ENCODE results near the gene RBAK.
"Not testable (repeated sequence)": the region's sequence is repeated elsewhere in the genome, so short reads cannot be mapped to it uniquely, and the experiment has no call there.

RBAK gene

DNA sequence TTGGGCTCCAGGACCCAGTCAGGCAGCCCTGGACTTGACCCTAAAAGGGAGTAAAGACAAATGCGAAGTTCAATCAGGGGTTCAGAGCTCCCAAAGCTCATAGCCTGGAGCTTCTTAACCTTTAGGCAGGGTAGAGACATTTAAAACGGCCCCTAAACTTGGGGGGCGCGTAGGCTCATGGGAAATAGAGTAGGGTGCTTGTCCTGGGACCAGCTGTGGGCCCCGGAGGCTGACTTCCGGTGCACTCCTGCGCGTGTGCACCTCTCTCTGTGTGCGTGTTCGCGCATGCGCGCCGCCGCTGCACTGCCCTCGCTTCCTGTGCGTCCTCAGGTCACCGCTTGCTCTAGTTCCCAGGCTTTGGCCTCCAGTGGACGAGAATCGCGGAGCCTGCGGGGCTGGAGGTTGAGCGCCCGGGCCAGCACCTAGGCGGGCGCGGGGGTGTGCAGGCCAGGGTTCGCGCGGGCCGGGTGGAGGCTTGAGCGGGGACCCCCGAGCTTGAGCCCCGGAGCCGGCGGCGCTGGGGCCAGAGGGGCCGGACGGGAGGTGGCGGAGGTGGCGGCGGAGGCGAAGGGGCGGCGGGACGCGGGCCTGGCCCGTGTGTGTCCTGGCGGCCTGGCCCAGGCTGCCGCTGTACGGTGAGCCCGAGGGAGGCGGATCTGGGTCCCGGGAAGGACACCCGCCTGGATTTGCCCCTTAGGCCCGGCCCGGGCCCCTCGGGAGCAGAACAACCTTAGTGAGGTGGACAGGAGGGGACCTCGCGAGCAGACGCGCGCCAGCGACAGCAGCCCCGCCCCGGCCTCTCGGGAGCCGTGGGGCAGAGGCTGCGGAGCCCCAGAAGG, at the start of gene RBAK:
TSS of gene RBAK (plus strand) at position 303 of the 839 bp plus-strand sequence. CDS start 2,217 bp downstream, outside the sequence.
- H3K9me3 Mint-ChIP-seq: peaks cover 7% of the 10 kb centered on the region
- H3K4me3 Mint-ChIP-seq: peak within 1 kb of the TSS; percentile 94
- peaks cover 38% of the 10 kb centered on the region for H3K4me1 Mint-ChIP-seq (ENCODE audit: low read depth)
- peak; percentile 90 for DNase-seq
- peak within 1 kb of the TSS; percentile 93 for H3K27ac Mint-ChIP-seq
- H3K27me3 Mint-ChIP-seq: no peaks in the 10 kb centered on the region
- peaks cover 50% of the 10 kb centered on the region for H3K36me3 Mint-ChIP-seq (ENCODE audit: low read depth)

DNA sequence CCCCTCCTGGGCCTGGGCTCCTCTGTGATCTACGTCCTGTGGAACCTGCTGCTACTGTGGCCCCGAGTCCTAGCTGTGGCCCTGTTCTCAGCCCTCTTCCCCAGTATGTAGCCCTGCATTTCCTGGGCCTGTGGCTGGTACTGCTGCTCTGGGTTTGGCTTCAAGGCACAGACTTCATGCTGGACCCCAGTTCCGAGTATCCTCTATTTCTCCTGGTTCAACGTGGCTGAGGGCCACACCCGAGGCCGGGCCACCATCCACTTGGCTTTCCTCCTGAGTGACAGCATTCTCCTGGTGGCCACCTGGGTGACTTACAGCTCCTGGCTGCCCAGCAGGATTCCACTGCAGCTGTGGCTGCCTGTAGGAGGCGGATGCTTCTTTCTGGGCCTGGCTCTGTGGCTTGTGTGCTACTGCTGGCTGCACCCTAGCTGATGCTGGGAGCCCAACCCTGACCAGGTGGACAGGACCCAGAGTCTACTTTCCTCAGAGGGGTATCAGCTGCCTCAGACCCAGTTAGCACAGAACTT, 48.9 kb upstream of the RBAK start:
- DNase-seq: no peak
- H3K27ac Mint-ChIP-seq: no peak overlapping the region
- H3K27me3 Mint-ChIP-seq: no peaks in the 10 kb centered on the region
- peaks cover 13% of the 10 kb centered on the region for H3K4me1 Mint-ChIP-seq (ENCODE audit: low read depth)
- H3K36me3 Mint-ChIP-seq (ENCODE audit: low read depth): peaks cover 93% of the 10 kb centered on the region
- no peak overlapping the region for H3K4me3 Mint-ChIP-seq
- no peaks in the 10 kb centered on the region for H3K9me3 Mint-ChIP-seq

DNA sequence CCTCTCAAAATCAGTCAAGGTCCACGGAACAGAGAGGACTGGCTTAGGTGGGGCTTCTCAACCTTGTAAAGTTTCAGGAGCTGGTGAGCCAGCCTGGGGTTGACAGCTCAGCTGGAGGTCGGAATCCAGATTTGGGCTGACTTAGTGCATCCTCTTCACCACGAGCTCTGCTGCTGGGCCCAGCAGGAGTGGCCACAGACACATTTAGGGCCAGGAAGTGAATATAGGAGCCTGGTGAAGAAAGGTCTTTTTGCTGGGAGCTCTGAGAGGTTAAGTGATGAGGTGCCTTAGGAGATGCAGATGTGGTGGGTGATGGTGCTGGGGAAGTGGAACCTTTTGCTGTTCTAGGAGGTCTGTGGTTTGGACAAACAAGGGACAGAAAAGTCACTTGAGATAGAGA, 47.4 kb upstream of the RBAK start:
- Mint-ChIP-seq H3K4me1 (ENCODE audit: low read depth) (peaks cover 13% of the 10 kb centered on the region), H3K36me3 (ENCODE audit: low read depth) (peaks cover 91% of the 10 kb centered on the region), H3K27me3 (no peaks in the 10 kb centered on the region), H3K27ac (peak overlapping the region; percentile 53), H3K9me3 (no peaks in the 10 kb centered on the region), H3K4me3 (no peak overlapping the region)
- no peak for DNase-seq

DNA sequence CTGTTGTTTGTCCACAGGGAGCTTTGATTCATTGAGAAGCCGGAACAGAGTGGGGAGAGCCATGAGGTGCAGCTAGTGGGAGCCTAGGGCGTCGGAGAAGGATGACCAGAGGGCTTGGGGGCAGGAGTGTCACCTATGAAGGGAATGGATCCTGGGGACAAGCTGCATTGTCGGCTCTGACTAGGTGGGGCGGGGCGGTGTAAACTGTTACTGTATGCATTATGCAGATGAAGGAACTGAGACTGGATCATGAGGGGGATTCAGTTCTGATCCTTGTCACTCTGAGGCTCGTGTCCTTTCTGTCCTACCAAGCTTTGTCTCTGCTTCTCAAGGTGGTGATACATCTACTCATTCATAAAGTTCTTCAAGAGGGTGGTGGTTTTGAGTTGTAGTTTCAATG, 46.8 kb upstream of the RBAK start:
- no peaks in the 10 kb centered on the region for H3K9me3 Mint-ChIP-seq
- no peak for DNase-seq
- H3K27ac Mint-ChIP-seq: peak overlapping the region; percentile 60
- no peak overlapping the region for H3K4me3 Mint-ChIP-seq
- peaks cover 89% of the 10 kb centered on the region for H3K36me3 Mint-ChIP-seq (ENCODE audit: low read depth)
- H3K27me3 Mint-ChIP-seq: no peaks in the 10 kb centered on the region
- H3K4me1 Mint-ChIP-seq (ENCODE audit: low read depth): peaks cover 13% of the 10 kb centered on the region

DNA sequence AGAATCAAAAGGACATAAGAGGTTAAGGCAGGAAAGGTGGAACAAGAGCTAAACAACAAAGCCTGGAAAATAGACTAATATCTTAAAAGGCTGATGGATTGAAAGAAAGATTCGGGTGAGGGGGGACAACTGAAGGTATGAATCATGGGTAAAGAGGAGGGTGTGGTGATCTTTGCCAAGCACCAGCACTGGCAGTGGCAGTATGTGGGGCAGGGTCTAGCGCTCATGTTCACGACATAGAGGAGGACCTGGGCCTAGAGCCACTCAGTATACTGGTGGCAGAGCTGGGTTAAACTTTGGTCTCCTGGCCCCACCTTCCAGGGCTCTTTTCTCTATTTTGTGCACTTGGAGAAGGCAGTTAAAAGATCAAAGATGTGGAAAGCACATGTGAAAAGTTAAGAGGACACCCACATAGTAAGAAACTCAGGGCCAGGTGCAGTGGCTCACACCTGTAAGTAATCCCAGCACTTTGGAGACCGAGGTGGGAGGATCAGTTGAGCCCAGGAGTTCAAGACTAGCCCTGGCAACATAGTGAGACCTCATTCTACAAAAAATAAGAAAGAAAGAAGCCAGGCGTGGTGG, 46.2 kb upstream of the RBAK start:
- no peak for DNase-seq
- peaks cover 88% of the 10 kb centered on the region for H3K36me3 Mint-ChIP-seq (ENCODE audit: low read depth)
- peak overlapping the region; percentile 60 for H3K27ac Mint-ChIP-seq
- H3K27me3 Mint-ChIP-seq: no peaks in the 10 kb centered on the region
- peaks cover 13% of the 10 kb centered on the region for H3K4me1 Mint-ChIP-seq (ENCODE audit: low read depth)
- no peak overlapping the region for H3K4me3 Mint-ChIP-seq
- H3K9me3 Mint-ChIP-seq: no peaks in the 10 kb centered on the region

DNA sequence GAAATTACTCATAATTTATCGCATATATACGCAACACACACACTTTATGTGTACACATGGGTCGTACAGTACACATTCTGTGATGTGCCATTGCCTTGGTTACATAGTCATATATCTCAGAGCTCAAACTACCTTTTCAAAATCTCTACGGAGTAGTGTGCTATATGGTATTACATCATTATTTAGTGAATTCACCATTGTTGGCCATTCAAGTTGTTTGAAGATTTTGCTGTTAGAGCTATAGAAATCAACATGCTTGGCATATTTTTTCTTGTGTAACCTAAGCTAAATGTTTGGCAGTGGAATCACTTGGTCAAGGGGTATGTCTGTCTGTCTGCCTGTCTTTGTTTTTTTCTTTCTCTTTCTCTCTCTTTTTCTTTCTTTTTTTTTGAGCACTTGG, 44.7 kb upstream of the RBAK start:
- no peaks in the 10 kb centered on the region for H3K27me3 Mint-ChIP-seq
- peaks cover 13% of the 10 kb centered on the region for H3K4me1 Mint-ChIP-seq (ENCODE audit: low read depth)
- H3K36me3 Mint-ChIP-seq (ENCODE audit: low read depth): peaks cover 87% of the 10 kb centered on the region
- H3K9me3 Mint-ChIP-seq: no peaks in the 10 kb centered on the region
- peak overlapping the region; percentile 55 for H3K27ac Mint-ChIP-seq
- no peak for DNase-seq
- no peak overlapping the region for H3K4me3 Mint-ChIP-seq

DNA sequence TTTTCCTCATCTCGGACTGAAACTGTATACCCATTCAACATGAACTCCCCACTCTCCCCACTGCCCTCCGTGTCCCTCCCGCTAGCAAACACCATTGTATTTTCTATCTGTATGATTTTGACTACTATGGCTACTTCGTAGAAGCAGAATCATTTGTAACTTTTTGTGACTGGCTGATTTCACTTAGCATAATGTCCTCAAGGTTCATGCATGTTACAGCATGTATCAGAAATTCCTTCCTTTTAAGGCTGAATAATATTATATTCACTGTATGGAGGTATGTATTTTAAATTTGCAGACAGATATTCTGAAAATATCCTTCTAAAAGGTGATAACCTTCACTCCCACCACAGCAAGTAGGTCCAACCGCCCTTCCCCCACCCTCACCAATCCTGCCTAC, 43.7 kb upstream of the RBAK start:
- no peak overlapping the region for H3K27ac Mint-ChIP-seq
- peaks cover 79% of the 10 kb centered on the region for H3K36me3 Mint-ChIP-seq (ENCODE audit: low read depth)

DNA sequence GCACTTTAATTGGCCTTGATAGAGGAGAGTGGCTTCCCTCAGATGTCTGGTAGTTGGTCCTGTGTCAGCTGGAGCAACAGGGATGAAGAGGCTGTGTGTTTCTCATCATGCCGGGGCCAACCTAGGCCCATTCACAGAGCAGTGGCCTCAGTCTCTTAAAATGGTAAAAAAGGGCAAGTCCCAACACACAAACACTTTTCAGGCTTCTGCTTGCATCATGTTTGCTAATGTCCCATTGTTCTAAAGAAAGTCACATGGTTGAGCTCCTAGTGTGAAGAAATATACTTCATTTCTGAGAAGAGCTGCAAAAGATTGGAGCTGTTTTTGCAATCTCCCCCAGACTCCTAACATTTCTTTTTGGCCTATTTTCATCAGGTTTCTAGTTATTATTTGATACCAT, 40.6 kb upstream of the RBAK start:
- Mint-ChIP-seq H3K9me3 (peaks cover 5% of the 10 kb centered on the region), H3K4me1 (ENCODE audit: low read depth) (no peaks in the 10 kb centered on the region), H3K36me3 (ENCODE audit: low read depth) (peaks cover 78% of the 10 kb centered on the region), H3K27ac (no peak overlapping the region), H3K27me3 (no peaks in the 10 kb centered on the region), H3K4me3 (no peak overlapping the region)
- DNase-seq: no peak

More for the DNA sequence above, 43.7 kb upstream of the RBAK start:
- Mint-ChIP-seq H3K27me3 (no peaks in the 10 kb centered on the region), H3K4me1 (ENCODE audit: low read depth) (peaks cover 13% of the 10 kb centered on the region), H3K4me3 (no peak overlapping the region), H3K9me3 (no peaks in the 10 kb centered on the region)
- no peak for DNase-seq

DNA sequence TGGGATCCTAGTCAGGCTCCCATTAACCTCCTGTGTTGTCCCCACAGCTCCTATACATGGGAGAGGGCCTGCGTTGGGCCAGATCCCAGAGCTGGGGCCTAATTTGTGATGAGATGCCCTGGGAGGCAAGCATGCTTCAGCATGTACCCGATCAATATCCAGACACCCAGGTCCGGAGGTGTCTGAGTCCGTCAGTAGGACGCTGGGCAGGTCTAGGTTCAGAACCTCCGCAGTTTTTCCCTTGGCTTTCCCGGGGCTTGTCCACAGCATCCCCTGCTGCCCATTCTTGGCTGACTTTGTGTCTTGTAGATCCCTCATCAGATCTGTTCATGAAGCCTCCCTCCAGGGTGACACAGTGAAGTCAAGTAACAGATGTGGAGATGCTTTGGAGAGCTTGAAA, 32.7 kb upstream of the RBAK start:
- Mint-ChIP-seq H3K27ac (no peak overlapping the region), H3K9me3 (peaks cover 7% of the 10 kb centered on the region), H3K36me3 (ENCODE audit: low read depth) (peaks cover 65% of the 10 kb centered on the region)

DNA sequence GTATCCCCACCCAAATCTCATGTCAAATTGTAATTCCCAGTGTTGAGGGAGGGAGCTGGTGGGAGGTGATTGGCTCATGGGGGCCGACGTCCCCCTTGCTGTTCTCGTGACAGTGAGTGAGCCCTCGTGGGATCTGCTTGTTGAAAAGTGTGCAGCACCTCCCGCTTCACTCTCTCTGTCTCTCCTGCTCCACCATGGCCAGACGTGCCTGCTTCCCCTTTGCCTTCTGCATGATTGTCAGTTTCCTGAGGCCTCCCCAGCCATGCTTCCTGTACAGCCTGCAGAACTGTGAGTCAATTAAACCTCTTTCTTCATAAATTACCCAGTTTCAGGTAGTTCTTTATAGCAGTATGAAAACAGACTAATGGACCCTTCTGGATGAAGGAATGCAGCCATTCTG, 29.7 kb upstream of the RBAK start:
- H3K4me3 Mint-ChIP-seq; H3K4me1 Mint-ChIP-seq (ENCODE audit: low read depth); H3K27me3 Mint-ChIP-seq; H3K27ac Mint-ChIP-seq; H3K9me3 Mint-ChIP-seq; DNase-seq: not testable (repeated sequence)
- peaks cover 59% of the 10 kb centered on the region for H3K36me3 Mint-ChIP-seq (ENCODE audit: low read depth)

More for the DNA sequence above, 32.7 kb upstream of the RBAK start:
- no peak for DNase-seq
- H3K4me3 Mint-ChIP-seq: no peak overlapping the region
- no peaks in the 10 kb centered on the region for H3K27me3 Mint-ChIP-seq
- H3K4me1 Mint-ChIP-seq (ENCODE audit: low read depth): no peaks in the 10 kb centered on the region

DNA sequence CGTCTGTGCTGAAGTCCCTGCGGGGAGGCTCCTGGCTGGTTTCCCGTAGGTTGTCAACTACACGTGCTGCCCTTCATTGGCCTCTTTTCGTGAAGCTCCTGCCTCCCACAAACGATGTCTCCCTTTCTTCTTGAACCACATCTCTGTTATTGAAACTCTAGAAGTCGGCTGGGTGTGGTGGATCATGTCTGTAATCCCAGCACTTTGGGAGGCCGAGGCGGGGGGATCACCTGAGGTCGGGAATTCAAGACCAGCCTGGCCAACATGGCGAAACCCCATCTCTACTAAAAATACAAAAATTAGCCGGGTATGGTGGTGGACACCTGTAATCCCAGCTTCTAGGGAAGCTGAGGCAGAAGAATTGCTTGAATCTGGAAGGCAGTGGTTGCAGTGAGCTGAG, 28.0 kb upstream of the RBAK start:
- not testable (repeated sequence) for H3K4me1 Mint-ChIP-seq (ENCODE audit: low read depth)

DNA sequence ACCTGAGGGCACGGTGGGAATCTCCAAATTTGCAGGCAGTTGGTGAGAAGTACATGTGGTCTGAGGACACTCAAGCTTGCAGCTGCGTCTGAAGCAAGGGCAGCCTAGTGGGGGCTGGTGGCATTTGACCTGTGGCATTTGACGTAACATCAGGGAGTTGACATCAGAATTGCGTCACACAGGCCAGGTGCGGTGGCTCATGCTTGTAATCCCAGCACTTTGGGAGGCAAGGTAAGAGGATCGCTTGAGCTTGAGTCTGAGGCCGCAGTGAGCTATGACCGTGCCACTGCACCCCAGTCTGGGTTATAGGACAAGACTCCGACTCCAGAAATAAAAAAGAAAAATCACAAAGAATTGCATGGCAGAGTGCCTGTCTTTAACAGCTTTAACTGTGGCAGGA, 25.6 kb upstream of the RBAK start:
- no peak overlapping the region for H3K4me3 Mint-ChIP-seq

More for the DNA sequence above, 28.0 kb upstream of the RBAK start:
- DNase-seq, H3K9me3 Mint-ChIP-seq, H3K4me3 Mint-ChIP-seq, H3K27ac Mint-ChIP-seq, H3K27me3 Mint-ChIP-seq: not testable (repeated sequence)
- peaks cover 55% of the 10 kb centered on the region for H3K36me3 Mint-ChIP-seq (ENCODE audit: low read depth)

DNA sequence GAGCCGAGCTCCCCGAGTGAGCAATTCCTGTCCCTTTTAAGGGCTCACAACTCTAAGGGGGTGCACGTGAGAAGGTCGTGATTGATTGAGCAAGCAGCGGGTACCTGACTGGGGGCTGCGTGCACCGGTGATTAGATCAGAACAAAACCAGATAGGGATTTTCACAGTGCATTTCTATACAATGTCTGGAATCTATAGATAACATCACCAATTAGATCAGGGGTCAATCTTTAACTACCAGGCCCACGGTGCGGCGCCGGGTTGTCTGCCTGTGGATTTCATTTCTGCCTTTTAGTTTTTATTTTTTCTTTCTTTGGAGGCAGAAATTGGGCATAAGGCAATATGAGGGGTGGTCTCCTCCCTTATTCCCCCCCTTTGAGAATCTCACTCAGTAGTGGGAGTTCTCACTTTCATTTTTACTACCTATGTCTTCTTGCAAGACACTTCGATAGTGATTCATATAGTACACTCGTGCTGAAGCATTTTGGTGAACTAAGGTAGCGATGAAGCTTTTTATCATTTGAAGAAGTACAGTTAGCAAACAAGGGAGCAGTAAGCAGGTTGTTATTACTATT, 24.6 kb upstream of the RBAK start:
- not testable (repeated sequence) for DNase-seq; H3K27me3 Mint-ChIP-seq; H3K27ac Mint-ChIP-seq; H3K4me3 Mint-ChIP-seq; H3K4me1 Mint-ChIP-seq (ENCODE audit: low read depth); H3K9me3 Mint-ChIP-seq
- H3K36me3 Mint-ChIP-seq (ENCODE audit: low read depth): peaks cover 75% of the 10 kb centered on the region

More for the DNA sequence above, 25.6 kb upstream of the RBAK start:
- Mint-ChIP-seq H3K27me3 (no peaks in the 10 kb centered on the region), H3K36me3 (ENCODE audit: low read depth) (peaks cover 72% of the 10 kb centered on the region), H3K27ac (no peak overlapping the region), H3K9me3 (peaks cover 6% of the 10 kb centered on the region), H3K4me1 (ENCODE audit: low read depth) (peaks cover 8% of the 10 kb centered on the region)
- DNase-seq: no peak

DNA sequence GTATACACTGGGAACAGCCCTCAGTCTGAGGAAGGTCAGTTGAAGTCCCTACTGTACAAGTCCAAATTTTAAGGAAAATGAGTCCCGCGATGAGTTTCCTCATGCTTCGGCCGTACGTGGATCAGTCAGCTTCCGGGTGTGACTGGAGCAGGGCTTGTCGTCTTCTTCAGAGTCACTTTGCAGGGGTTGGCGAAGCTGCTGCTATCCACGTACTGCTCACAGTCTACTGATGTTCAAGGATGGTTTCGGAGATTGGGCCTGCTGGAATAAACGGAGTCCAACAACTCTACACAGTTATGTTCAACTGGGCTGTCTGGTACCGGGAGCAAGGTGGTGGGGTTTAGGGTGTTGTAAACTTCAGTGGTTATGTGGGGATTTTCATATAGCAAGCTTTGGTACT, 22.0 kb upstream of the RBAK start:
- H3K4me3 Mint-ChIP-seq; H3K27ac Mint-ChIP-seq; H3K27me3 Mint-ChIP-seq; DNase-seq; H3K4me1 Mint-ChIP-seq (ENCODE audit: low read depth): not testable (repeated sequence)
- peaks cover 77% of the 10 kb centered on the region for H3K36me3 Mint-ChIP-seq (ENCODE audit: low read depth)
- peaks cover 15% of the 10 kb centered on the region for H3K9me3 Mint-ChIP-seq
